ENCODE measurements around the gene THY1.
"Not testable (repeated sequence)": the region's sequence is repeated elsewhere in the genome, so short reads cannot be mapped to it uniquely, and the experiment has no call there.

THY1 gene

DNA sequence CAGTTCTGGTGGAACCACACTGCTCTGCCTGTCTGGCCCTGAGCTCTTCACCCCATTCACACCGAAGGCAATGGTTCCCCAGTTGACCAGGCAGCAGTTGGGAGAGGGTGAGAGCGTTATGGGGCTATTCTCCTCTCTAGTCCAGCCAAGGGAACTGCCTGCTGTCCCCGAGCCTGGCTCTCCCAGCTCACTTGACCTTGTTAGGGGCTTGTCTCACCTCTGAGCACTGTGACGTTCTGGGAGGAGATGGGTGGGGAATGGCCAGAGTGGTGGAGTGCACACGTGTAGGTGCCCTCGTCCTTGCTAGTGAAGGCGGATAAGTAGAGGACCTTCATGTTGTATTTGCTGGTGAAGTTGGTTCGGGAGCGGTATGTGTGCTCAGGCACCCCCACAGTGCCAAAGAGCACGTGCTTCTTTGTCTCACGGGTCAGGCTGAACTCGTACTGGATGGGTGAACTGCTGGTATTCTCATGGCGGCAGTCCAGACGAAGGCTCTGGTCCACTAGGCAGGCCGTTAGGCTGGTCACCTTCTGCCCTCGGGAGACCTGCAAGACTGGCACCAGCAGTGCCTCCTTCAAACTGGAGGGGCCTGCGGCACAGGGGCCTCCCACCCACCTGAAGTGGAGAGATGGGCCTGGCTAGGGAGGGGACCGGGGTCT is 3.0 kb downstream of the THY1 start:
- no peak for DNase-seq (ENCODE audit: insufficient read length, low spot score)
- no peak for FAIRE-seq

DNA sequence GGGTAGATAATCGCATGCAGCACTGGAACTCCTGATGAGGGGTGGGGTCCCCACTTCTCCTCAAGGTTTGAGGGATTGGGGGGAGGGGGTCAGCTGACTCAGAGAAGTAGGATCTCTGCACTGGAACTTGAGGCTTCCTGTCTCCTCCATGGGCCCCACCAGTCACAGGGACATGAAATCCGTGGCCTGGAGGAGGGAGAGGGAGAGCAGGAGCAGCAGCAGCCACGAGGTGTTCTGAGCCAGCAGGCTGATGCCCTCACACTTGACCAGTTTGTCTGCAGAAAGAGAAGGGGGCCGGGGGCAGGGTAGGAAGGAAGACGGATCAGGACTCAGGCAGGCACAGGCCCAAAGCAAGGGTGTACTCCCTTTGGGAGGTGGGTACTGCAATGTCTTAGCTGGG is 3.7 kb downstream of the THY1 start:
- DNase-seq (ENCODE audit: insufficient read length, low spot score) = no peak

DNA sequence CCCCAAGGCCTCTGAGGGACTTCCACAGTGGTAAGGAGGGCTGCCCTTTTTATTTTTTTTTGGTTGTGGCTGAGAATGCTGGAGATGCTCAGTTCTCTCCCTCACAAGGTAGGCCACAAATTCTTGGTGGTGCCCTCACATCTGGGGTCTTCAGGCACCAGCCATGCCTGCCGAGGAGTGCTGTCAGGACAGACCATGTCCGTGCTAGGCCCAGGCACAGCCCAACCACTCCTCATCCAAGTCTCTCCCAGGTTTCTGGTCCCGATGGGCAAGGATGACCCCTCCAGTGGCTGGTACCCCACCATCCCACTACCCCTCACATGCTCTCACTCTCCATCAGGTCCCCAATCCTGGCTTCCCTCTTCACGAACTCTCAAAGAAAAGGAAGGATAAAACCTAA is 4.2 kb downstream of the THY1 start:
- DNase-seq (ENCODE audit: insufficient read length, low spot score) = no peak
- FAIRE-seq = no peak

More for the DNA sequence above, 3.7 kb downstream of the THY1 start:
- no peak for FAIRE-seq

DNA sequence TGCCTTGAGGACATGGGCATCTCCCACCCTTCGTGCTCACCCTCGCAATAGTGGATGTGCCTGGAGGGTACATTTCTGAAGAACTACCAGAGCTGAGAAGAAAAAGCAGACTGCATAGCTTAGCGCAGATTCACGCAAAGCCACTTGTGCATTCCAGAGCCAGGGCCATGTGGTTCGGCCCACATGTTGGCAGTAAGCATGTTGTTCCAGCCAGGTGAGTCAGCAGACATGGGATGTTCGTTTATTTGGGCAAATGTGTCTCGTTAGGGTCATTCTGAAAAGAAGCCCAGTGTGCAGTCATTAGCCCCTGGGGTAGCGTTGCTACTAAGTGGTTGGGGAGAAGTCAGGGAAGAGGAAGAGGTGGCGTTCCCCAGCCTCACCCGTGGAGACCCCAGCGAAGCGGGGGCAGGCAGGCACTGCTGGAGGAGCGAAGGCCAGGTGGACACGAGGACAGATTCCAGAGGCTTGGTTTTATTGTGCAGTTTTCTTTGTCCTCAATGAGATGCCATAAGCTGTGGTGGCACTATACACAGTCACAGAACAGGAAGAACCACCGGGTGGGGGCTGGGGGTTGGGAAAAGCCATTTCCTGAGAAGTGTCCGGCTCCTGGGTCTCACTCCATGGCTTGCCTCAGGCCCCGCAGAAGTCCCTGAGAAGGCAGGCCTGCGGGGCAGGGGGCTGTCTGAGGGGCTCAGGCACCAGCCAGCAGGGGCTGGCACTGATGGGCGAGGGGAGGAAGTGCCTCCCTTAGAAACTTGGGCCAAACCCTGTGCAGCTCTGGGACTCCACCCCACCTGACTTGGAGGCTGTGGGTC is 5.0 kb downstream of the THY1 start:
- no peak for FAIRE-seq
- DNase-seq (ENCODE audit: insufficient read length, low spot score) = no peak

DNA sequence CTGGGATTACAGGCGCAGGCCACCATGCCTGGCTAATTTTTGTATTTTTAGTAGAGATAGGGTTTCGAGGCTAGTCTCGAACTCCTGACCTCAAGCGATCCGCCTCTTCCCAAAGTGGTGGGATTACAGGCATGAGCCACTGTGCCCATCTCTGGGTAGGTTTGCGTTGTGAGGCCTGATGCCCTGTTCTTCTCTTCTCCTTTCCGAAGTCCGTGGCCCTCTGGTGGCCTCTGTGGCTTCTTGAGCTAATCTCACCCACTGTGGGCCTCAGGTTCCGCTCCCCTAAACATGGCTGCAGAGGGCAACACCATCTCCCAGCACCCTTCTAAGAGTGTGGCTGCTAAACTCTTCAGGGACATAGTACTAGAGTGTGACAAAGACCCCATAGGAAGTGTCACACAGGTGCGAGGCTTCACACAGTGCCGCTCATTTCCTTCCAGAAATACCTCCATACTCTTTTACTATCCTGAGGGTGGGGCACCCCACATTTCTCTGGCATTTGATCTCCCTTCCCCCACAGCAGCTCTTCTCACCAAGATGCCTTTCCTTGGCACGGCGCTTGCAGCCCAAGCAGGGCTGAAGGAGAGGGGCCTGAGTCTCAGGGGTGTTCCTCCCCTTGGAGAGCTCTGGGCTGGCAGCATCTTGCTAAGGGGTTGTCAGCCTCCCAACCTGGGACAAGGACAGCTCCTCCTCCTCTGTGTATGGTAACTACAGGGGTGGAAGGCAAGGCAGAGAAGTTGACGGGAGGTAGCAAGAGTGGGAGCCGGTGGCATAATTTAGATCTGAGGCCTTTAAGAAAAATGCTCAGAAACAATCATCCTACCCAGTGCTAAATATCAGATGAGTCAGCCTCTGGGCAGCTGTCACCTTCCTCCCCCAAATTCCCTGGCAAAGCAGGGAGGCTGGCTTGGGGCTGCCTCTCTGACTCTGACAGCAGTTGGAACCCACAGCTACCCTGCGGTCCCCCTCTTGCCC is 6.1 kb downstream of the THY1 start:
- DNase-seq (ENCODE audit: insufficient read length, low spot score) = no peak
- no peak for FAIRE-seq

DNA sequence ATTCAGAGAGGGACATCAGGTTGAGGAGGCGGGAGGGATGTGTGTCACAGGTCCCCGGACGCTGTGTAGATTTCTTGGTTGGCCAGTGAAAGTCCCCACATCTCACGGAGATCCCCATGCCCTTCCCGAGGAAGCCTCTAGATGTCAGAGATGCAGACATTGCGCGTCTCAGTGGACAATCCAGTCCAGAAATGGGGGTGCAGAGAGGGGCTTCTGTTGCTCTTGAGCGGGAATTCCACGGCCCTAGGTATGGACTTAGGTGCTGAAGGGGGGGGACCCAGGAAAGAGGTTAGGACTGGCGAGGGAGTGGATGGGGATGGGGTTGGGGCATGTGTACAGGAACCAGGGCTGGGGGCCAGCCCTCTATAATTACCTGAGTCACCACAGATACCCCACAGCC is 7.0 kb downstream of the THY1 start:
- DNase-seq (ENCODE audit: insufficient read length, low spot score) (no peak), FAIRE-seq (no peak)

DNA sequence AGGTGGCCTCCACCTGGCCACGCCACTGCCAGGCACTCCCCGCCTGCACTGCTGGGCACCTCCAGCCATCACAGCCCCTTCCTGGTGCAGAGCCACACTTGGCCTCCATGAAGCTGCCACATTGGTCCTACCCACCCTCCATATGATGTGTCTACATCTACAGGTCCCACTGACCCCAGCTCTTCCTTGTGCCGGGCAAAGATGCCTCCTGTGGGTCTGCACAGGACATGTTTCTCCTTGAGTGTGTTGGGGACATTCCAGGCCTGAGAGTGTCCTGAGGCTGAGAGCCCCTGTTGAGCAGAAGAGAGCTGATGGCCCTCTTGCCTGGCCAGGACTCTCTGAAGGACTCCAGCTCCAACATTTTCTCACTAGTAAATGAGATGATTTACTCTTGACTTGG is 7.5 kb downstream of the THY1 start:
- no peak for FAIRE-seq
- DNase-seq (ENCODE audit: insufficient read length, low spot score) = no peak

DNA sequence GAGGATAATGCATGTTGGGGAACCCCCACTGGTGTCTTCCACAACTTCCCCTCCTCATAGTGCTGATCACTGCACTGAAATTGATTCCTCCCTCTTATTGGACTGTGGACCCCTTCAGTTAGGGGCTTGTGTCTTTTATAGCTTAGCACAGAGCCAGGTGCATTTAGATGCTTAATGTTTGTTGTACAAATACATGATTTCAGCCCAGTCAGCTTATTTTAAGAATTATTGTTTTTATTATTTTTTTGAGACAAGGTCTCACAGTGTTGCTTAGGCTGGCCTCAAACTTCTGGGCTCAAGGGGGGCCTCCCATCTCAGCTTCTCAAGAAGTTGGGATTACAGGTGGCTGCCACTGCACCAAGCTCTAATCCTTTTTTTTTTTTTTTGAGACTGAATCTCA is 8.2 kb downstream of the THY1 start:
- DNase-seq (ENCODE audit: insufficient read length, low spot score) = no peak

DNA sequence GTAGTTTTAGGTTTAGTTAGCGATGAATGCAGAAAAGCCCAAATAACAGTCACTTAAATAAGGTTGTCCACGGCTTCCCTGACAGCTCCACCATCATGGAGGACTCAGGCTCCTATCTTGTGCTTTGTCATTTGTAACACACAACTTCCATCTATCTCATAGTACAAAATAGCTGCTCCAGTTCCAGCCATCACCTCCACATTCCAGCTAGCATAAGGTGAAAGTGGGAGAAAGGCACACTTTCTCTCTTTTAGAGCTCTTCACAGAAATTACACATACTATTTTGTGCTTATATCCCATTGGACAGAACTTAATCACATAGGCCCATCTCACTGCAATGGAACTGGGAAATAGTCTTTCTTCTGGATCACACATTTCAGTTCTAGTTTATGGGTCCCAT is 8.7 kb downstream of the THY1 start:
- no peak for DNase-seq (ENCODE audit: insufficient read length, low spot score)
- no peak for FAIRE-seq

More for the DNA sequence above, 8.2 kb downstream of the THY1 start:
- FAIRE-seq = no peak

DNA sequence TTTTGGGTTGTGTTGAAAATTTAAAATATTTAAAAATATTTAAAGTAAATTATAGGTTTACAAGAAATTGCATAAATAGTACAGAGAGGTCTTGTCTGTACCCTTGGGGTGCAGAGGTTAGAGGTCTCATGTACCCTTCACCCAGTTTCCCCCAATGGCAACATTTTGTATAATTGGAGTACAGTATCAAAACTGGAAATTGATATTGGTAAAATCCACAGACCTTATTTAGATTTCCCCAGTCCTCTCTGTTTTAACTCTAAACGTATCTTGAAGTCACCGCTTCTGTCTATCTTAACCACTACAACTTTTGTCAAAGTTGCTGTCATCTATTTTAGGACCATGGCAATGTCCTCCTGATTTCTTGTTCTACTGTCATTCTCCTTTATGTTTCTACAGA is 10.9 kb downstream of the THY1 start:
- FAIRE-seq = no peak
- DNase-seq (ENCODE audit: insufficient read length, low spot score) = no peak

DNA sequence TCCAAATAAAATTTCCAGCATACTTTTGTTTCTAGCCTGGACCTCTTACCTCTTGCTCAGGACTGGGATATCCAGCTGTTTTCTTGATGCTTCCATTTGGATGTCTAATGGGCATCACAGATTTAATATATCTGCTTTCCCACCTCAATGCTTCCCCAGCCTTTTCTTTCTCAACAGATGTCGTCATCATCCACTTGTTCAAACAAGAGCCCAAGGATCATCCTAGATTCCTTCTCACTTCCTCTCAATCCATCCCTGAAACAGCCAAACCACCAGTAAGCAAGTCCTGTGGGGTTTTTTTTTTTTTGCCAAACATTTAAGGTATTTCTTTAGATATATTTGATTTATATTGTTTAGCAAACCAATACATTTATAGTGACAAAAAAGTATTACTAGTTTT is 12.5 kb downstream of the THY1 start:
- FAIRE-seq = no peak
- DNase-seq (ENCODE audit: insufficient read length, low spot score) = no peak

DNA sequence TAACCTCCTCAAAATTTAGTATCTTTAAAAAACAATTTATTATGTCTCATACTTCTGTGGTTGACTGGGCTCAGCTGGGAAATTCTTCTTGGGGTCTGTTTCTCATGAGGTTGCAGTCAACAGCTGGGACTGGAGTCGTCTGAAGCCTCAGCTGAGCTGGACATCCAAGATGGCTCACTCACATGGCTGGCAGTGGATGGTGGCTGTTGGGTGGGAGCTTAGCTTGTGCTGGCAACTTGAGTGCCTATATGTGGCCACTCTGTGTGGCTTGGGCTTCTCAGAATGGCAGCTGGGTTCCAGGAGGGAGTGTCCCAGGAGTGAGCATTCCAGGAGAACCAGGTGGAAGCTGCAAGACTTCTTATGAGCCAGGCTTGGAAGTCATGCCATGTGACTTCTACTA is 13.2 kb downstream of the THY1 start:
- FAIRE-seq (no peak), DNase-seq (ENCODE audit: insufficient read length, low spot score) (no peak)

DNA sequence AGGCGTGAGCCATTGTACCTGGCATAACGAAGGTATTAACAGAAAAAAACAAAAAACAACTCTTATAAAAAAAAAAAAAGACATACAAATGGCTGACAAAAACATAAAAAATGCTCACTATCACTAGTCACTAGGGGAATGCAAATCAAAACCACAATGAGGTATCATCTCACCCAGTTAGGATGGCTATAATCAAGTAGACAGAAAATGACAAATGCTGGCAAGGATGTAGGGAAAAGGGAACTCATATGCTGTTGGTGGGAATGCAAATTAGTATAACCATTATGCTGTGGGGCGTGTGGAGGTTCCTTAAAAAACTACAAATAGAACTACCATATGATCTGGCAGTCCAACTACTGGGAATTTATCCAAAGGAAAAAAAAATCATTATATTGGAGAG is 17.0 kb downstream of the THY1 start:
- DNase-seq (ENCODE audit: insufficient read length, low spot score) (no peak), FAIRE-seq (no peak)

DNA sequence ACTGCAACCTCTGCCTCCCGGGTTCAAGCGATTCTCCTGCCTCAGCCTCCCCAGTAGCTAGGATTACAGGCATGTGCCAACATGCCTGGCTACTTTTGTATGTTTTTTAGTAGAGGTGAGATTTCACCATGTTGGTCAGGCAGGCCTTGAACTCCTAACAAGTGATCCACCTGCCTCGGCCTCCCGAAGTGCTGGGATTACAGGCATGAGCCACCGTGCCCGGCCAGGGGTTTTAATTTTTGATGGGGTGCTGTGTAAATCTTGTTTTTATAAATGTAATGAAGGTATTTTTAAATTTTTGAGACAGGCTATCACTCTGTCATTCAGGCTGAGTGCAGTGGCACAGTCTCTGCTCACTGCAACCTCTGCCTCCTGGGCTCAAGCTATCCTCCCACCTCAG is 17.5 kb downstream of the THY1 start:
- not testable (repeated sequence) for FAIRE-seq; DNase-seq (ENCODE audit: insufficient read length, low spot score)

DNA sequence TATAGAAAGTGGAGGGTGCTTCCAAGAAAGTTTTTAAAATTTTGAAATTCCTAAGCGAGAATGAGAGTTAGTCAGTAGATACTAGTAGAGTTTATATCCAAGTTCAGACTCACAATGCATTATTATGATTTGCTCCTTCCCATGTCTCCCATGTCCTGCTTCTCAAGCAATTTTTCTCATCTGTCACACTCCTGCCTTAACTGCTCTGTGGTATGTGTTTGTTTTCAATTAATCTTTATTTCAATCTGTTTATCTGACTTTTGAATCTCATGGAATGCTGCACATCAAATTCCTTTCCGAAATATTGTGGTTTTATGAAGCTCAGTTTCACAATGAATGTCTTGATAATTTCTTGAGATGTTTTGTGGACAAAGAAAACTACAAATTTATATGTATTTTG is 18.1 kb downstream of the THY1 start:
- FAIRE-seq (no peak), DNase-seq (ENCODE audit: insufficient read length, low spot score) (no peak)

DNA sequence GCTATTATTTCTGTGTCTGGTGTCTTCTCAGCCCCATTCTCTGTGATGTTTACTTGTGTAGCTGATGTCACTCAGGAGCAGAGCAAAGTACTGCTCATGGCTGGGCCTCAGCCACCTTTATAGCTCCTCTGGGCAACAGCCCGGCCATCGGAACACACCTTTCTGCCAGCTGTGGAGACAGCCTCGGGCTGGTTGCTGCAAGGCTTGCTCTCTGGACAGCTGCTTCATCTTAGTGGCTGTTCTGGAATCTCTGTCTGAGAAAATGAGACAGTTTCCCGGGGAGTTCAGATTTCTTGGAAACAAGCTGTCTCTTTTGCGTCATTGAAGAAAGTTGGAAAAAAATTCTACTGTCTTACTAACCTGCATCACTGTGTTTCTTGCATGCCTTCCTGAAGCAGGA is 20.0 kb downstream of the THY1 start:
- DNase-seq (ENCODE audit: insufficient read length, low spot score) = no peak
- FAIRE-seq = no peak

DNA sequence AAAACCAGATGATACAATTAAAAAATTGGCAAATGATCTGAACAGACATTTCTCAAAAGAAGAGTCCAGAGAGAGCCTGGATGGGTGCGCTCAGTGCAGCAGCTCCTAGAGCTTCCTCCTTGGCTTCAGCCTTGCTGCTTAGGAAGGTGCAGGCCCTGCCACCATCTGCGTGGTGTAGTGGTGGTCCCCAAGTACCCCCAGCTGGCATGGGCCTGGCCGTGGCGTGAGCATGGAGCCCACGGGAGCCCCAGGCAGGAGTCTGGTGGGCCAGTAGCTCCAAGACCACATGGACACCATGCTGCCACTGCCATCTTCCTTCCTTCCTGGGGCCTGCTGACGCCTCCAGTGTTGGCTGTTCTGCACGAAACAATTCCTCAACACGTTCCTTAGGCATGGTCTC is 20.5 kb downstream of the THY1 start:
- FAIRE-seq (no peak), DNase-seq (ENCODE audit: insufficient read length, low spot score) (no peak)

DNA sequence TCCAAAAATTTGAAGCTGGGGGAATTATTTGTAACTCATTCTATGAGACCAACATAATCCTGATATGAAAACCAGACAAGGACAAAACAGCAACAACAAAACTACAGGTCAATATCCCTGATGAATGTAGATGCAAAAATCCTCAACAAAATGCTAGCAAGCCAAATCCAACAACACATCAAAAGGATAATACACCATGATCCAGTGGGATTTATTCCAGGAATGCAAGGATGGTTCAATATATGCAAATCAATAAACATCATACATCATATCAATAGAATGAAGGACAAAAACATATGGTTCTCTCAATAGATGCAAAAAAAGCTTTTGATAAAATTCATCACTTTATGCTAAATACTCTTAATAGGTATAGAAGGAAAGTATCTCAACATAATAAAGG is 22.1 kb downstream of the THY1 start:
- DNase-seq (ENCODE audit: insufficient read length, low spot score) = no peak
- FAIRE-seq = no peak

DNA sequence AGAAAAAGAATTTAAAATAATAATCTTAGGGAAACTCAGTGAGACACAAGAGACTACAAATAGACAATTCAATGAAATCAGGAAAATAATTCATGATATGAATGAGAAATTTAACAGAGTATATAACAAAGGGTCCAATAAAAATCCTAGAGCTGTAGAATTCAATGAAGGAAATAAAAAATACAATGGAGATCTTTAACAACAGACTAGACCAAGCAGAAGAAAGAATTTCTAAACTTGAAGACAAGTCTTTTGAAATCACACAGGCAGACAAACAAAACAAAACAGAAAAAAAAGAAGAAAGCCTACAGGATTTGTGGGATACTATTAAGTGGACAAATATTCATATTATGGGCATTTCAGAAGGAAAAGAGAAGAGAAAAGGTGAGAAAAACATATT is 25.2 kb downstream of the THY1 start:
- no peak for DNase-seq (ENCODE audit: insufficient read length, low spot score)
- FAIRE-seq = no peak

DNA sequence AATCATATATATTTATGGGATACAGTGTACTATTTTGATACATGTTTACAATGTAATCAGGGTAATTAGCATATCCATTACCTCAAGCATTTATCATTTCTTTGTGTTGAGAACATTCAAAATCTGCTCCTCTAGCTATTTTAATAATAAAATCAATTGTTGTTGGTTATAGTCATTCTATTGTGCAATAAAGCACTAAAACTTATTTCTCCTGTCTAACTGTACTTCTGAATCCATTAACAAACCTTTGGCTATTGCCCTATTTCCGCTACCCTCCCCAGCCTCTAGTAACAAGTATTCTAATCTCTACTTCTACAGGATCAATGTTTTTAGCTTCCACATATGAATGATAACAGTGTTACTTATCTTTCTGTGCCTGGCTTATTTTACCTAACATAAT is 26.1 kb downstream of the THY1 start:
- DNase-seq (ENCODE audit: insufficient read length, low spot score) = no peak
- no peak for FAIRE-seq

DNA sequence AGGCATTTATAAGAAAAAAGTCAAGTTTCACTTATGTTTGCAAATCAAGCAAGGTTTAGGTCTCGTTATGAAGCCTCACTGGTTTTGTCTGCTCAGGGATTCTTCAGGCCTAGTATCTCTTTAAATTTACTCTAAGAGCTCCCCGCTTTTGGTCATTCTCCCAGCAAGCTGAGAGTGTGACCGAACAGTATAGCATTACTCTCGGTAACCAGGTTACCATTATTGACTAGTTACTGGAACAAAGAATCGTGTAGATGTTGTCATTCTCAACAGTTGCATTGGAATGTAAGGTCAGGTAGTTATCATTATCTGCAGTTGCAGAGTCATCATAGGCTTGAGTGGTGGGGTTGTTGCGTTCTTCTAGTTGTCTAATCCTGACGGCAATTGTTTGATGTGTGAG is 31.7 kb downstream of the THY1 start:
- DNase-seq (ENCODE audit: insufficient read length, low spot score) = no peak
- no peak for FAIRE-seq
